HepG2 (cell line): ENCODE measurements around the gene IL18R1. TPM values are rescaled to one million over a fixed set of nuclear protein-coding genes. Genes with fewer than 3 reads are reported as not detected.

Experiments used
- CBFB ChIP-seq: sonication (generic); formaldehyde crosslinking; IDR thresholded peaks from 2 replicates; pipeline ENCODE4 v1.4.0; 2020; ENCODE audit warnings: missing genetic modification reagents
- MTA3 ChIP-seq: sonication (generic); formaldehyde crosslinking; IDR thresholded peaks from 2 replicates; pipeline ENCODE4 v1.4.0; 2020; ENCODE audit warnings: missing genetic modification reagents
- PRMT3 ChIP-seq: sonication (generic); formaldehyde crosslinking; IDR thresholded peaks from 2 replicates; pipeline ENCODE4 v1.8.1; 2022; ENCODE audit warnings: low read depth, mild to moderate bottlenecking, moderate library complexity, missing genetic modification reagents, borderline replicate concordance
- RBAK ChIP-seq: sonication (generic); formaldehyde crosslinking; IDR thresholded peaks from 2 replicates; pipeline ENCODE4 v1.5.1; 2020; ENCODE audit warnings: mild to moderate bottlenecking, missing genetic modification reagents
- REL ChIP-seq: sonication (generic); formaldehyde crosslinking; conservative IDR thresholded peaks from 2 replicates; pipeline ENCODE4 v1.8.0; 2022; ENCODE audit warnings: mild to moderate bottlenecking, missing genetic modification reagents, moderate library complexity
- SAP130 ChIP-seq: IDR thresholded peaks from 2 replicates; pipeline ENCODE4 v1.6.1; 2016; ENCODE audit warnings: low read depth
- SP1 ChIP-seq, 2 experiments: fragments of 450-650 bp in 1 of 2; sonication (generic) in 1 of 2; formaldehyde crosslinking in 1 of 2; IDR thresholded peaks; 2 replicates each; pipeline versions ENCODE4 v1.4.0 to v1.6.1; 2016 to 2020; ENCODE audit warnings: missing genetic modification reagents in 1 of 2
- SRSF9 ChIP-seq: fragments of 200-400 bp; formaldehyde crosslinking; IDR thresholded peaks from 2 replicates; pipeline ENCODE4 v1.6.1; 2018; ENCODE audit warnings: borderline replicate concordance, mild to moderate bottlenecking, low read depth, low read length; ENCODE audit not compliant: insufficient read depth, poor library complexity, severe bottlenecking
- TEAD3 ChIP-seq: optimal IDR thresholded peaks from 2 replicates; pipeline ENCODE3; 2016; ENCODE audit warnings: borderline replicate concordance
- ZFAT ChIP-seq: sonication (generic); formaldehyde crosslinking; conservative IDR thresholded peaks from 2 replicates; pipeline ENCODE4 v1.8.1; 2023; ENCODE audit warnings: missing genetic modification reagents, inconsistent platforms
- ZNF235 ChIP-seq: sonication (generic); formaldehyde crosslinking; IDR thresholded peaks from 2 replicates; pipeline ENCODE4 v1.8.1; 2023; ENCODE audit warnings: mild to moderate bottlenecking, missing genetic modification reagents, borderline replicate concordance
- ZNF24 ChIP-seq: fragments of 450-650 bp; IDR thresholded peaks from 2 replicates; pipeline ENCODE4 v1.6.1; 2017; ENCODE audit warnings: antibody characterized with exemption, mild to moderate bottlenecking
- polyA plus RNA-seq, 8 experiments: library from polyadenylated mRNA; depleted of rRNA in 3 of 8; stranded (reverse) in 7 of 8; unstranded in 1 of 8; fragments of >200 nt; fragmentation: Illumina TruSeq in 4 of 8; extraction: Trizol in 4 of 8; gene quantifications; 2 replicates each; pipeline versions ENCODE4 v1.2.1 to v1.2.3, GENCODE V29; 2011 to 2016; ENCODE audit warnings: low read depth in 4 of 8, missing spikeins in 1 of 8, mixed read lengths in 1 of 8; ENCODE audit not compliant: insufficient read depth in 1 of 8
- total RNA-seq, 5 experiments: library from RNA; depleted of rRNA; stranded (reverse); fragments of >200 nt; fragmentation: Illumina TruSeq; extraction: Trizol; gene quantifications; 2 replicates each; pipeline ENCODE4 v1.2.3, GENCODE V29; 2016; ENCODE audit warnings: low read depth in 1 of 5
- TF ChIP-seq, protein P1 (sequence below): sonication (generic); formaldehyde crosslinking; IDR thresholded peaks from 2 replicates; pipeline ENCODE4 v1.5.0; 2020; ENCODE audit warnings: mild to moderate bottlenecking, missing genetic modification reagents, borderline replicate concordance
- TF ChIP-seq, protein P2 (sequence below): IDR thresholded peaks from 2 replicates; pipeline ENCODE4 v1.6.1; 2016; ENCODE audit warnings: missing compliant biosample characterization, missing genetic modification reagents, borderline replicate concordance
- TF ChIP-seq, protein P3 (sequence below): sonication (generic); formaldehyde crosslinking; IDR thresholded peaks from 2 replicates; pipeline ENCODE4 v1.4.0; 2020; ENCODE audit warnings: mild to moderate bottlenecking, missing genetic modification reagents
- TF ChIP-seq, protein P4 (sequence below): sonication (generic); formaldehyde crosslinking; IDR thresholded peaks from 2 replicates; pipeline ENCODE4 v1.8.0; 2023; ENCODE audit warnings: mild to moderate bottlenecking, missing genetic modification reagents

IL18R1 gene
- total and polyA plus RNA-seq, 2 of the 13 experiments (the other 11 are each of a cell fraction or from before 2014, with no cell fraction given): 0.01 to 0.04 TPM

DNA sequence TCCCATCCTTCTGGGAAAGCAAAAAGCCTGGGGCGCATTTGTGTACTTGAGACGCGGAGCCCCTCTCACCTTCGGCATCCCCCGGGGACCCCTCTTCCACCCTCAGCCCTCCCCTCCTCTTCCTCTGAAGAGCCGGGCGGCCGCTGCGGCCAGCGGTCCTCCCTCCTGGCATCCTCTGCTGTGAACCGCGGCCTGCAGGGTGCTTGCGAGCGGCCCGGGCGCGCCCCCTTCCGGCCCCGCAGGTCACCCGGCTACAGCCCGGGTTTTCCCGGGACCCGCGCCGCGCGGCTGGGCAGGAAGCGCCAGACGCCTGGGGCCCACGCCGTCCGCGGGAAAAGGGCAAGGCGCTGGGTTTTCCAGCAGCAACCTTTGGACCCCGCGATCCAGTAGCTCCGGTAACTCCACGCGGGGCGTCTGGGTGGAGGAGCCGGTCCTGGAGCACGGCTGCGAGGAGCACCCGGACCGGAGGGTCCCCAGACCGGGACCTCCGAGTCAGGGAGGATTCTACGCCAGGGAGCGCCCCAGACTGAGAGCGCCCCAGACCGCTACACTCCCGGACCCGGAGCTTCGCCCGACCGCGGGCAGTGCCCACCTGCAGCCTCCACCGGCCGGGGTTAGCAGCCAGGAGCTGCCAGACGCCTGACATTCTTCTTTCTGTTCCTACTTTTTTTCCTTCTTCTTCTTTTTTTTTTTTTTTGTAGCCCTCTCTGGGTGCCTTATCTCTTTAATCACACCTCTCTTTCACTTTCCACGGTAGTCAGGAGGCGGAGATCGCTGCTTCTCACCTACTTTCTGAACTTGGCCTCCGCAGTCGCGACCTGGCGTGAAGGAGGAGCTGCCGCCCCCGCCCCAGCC, at the start of gene IL18R1 (continued):
- TF ChIP-seq, protein P1, sequence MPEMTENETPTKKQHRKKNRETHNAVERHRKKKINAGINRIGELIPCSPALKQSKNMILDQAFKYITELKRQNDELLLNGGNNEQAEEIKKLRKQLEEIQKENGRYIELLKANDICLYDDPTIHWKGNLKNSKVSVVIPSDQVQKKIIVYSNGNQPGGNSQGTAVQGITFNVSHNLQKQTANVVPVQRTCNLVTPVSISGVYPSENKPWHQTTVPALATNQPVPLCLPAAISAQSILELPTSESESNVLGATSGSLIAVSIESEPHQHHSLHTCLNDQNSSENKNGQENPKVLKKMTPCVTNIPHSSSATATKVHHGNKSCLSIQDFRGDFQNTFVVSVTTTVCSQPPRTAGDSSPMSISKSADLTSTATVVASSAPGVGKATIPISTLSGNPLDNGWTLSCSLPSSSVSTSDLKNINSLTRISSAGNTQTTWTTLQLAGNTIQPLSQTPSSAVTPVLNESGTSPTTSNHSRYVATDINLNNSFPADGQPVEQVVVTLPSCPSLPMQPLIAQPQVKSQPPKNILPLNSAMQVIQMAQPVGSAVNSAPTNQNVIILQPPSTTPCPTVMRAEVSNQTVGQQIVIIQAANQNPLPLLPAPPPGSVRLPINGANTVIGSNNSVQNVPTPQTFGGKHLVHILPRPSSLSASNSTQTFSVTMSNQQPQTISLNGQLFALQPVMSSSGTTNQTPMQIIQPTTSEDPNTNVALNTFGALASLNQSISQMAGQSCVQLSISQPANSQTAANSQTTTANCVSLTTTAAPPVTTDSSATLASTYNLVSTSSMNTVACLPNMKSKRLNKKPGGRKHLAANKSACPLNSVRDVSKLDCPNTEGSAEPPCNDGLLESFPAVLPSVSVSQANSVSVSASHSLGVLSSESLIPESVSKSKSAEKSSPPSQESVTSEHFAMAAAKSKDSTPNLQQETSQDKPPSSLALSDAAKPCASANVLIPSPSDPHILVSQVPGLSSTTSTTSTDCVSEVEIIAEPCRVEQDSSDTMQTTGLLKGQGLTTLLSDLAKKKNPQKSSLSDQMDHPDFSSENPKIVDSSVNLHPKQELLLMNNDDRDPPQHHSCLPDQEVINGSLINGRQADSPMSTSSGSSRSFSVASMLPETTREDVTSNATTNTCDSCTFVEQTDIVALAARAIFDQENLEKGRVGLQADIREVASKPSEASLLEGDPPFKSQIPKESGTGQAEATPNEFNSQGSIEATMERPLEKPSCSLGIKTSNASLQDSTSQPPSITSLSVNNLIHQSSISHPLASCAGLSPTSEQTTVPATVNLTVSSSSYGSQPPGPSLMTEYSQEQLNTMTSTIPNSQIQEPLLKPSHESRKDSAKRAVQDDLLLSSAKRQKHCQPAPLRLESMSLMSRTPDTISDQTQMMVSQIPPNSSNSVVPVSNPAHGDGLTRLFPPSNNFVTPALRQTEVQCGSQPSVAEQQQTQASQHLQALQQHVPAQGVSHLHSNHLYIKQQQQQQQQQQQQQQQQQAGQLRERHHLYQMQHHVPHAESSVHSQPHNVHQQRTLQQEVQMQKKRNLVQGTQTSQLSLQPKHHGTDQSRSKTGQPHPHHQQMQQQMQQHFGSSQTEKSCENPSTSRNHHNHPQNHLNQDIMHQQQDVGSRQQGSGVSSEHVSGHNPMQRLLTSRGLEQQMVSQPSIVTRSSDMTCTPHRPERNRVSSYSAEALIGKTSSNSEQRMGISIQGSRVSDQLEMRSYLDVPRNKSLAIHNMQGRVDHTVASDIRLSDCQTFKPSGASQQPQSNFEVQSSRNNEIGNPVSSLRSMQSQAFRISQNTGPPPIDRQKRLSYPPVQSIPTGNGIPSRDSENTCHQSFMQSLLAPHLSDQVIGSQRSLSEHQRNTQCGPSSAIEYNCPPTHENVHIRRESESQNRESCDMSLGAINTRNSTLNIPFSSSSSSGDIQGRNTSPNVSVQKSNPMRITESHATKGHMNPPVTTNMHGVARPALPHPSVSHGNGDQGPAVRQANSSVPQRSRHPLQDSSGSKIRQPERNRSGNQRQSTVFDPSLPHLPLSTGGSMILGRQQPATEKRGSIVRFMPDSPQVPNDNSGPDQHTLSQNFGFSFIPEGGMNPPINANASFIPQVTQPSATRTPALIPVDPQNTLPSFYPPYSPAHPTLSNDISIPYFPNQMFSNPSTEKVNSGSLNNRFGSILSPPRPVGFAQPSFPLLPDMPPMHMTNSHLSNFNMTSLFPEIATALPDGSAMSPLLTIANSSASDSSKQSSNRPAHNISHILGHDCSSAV (CRISPR knock-in tag): no peak
- TF ChIP-seq, protein P2, sequence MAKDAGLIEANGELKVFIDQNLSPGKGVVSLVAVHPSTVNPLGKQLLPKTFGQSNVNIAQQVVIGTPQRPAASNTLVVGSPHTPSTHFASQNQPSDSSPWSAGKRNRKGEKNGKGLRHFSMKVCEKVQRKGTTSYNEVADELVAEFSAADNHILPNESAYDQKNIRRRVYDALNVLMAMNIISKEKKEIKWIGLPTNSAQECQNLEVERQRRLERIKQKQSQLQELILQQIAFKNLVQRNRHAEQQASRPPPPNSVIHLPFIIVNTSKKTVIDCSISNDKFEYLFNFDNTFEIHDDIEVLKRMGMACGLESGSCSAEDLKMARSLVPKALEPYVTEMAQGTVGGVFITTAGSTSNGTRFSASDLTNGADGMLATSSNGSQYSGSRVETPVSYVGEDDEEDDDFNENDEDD (CRISPR knock-in tag): peak; percentile 60; the same call in 1 of the 2 replicates
- TF ChIP-seq, protein P3, sequence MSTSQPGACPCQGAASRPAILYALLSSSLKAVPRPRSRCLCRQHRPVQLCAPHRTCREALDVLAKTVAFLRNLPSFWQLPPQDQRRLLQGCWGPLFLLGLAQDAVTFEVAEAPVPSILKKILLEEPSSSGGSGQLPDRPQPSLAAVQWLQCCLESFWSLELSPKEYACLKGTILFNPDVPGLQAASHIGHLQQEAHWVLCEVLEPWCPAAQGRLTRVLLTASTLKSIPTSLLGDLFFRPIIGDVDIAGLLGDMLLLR (CRISPR knock-in tag): peak; percentile 50; the same call in 1 of the 2 replicates
- TF ChIP-seq ZFAT (CRISPR knock-in tag): no peak
- 0 out of 2 replicates have a peak, but pooled peaks have one; percentile 33 for TF ChIP-seq SAP130
- TF ChIP-seq, protein P4, sequence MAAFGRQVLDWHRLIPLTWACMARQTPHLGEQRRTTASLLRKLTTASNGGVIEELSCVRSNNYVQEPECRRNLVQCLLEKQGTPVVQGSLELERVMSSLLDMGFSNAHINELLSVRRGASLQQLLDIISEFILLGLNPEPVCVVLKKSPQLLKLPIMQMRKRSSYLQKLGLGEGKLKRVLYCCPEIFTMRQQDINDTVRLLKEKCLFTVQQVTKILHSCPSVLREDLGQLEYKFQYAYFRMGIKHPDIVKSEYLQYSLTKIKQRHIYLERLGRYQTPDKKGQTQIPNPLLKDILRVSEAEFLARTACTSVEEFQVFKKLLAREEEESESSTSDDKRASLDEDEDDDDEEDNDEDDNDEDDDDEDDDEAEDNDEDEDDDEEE (CRISPR knock-in tag): no peak
- TF ChIP-seq SP1 (IDR thresholded peaks at IDR 0.05): no peak
- no peak for TF ChIP-seq SP1 (CRISPR knock-in tag; IDR thresholded peaks at IDR 0.05)
- TF ChIP-seq SRSF9: no peak
- no peak for TF ChIP-seq MTA3 (CRISPR knock-in tag)
- TF ChIP-seq PRMT3: no peak
- no peak for TF ChIP-seq ZNF235 (CRISPR knock-in tag)
- peak; percentile 56 for TF ChIP-seq TEAD3 (CRISPR knock-in tag)
- TF ChIP-seq RBAK (CRISPR knock-in tag): no peak
- TF ChIP-seq REL (CRISPR knock-in tag): no peak
- peak; percentile 66; the same call in 1 of the 2 replicates for TF ChIP-seq CBFB (CRISPR knock-in tag)
- no peak for TF ChIP-seq ZNF24
